Measurements from ENCODE around the gene KIT. TPM values are rescaled to one million over a fixed set of nuclear protein-coding genes. Genes with fewer than 3 reads are reported as not detected.

The KIT gene
- total and polyA plus RNA-seq, 10 of the 15 experiments (the other 5 are each of a cell fraction or from before 2014, with no cell fraction given), result 0.01 to 0.03 TPM; not detected in 8

DNA sequence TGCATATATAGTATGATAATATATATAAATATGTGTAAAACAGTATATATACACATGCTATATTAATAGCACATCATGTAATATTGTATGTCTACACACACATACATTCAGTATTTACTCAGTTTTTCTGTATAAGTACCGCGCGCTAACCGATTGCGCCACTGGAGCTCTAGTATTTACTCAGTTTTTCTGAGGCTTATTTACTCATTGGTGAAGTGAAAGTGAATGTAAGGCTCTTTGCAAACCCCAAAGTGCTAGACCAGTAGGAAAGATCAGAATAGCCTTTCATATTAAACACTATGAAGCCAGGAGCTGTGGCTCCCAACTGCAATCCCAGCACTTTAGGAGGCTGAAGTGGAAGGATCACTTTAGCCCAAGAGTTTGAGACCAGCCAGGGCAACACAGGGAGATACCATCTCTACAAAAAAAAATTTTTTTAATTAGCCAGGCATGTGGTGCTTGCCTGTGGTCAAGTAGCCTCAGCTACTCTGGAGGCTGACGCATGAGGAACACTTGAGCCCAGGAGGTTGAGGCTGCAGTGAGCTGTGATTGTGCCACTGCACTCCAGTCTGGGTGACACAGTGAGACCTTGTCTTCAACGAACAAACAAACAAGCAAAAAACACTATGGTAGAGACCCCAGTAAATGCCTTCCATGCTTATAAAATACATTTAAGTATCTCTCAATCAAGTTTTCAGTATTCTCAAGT, 125.8 kb downstream of the KIT start (continued):
- TF ChIP-seq IKZF1 (conservative IDR thresholded peaks at IDR 0.05) (no peak), YY1 (IDR thresholded peaks at IDR 0.05; ENCODE audit: low read depth, low read length) (no peak), CREB1 (IDR thresholded peaks at IDR 0.05; ENCODE audit: low read depth) (no peak), BMI1 (IDR thresholded peaks at IDR 0.05; ENCODE audit: borderline replicate concordance) (no peak), LARP7 (IDR thresholded peaks at IDR 0.05) (no peak)
- TF ChIP-seq, protein P1, sequence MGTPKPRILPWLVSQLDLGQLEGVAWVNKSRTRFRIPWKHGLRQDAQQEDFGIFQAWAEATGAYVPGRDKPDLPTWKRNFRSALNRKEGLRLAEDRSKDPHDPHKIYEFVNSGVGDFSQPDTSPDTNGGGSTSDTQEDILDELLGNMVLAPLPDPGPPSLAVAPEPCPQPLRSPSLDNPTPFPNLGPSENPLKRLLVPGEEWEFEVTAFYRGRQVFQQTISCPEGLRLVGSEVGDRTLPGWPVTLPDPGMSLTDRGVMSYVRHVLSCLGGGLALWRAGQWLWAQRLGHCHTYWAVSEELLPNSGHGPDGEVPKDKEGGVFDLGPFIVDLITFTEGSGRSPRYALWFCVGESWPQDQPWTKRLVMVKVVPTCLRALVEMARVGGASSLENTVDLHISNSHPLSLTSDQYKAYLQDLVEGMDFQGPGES (IDR thresholded peaks at IDR 0.05), result no peak

GRCh38 chr4:54784161-54784671, 126.5 kb downstream of the KIT start:
- Histone ChIP-seq H3K4me3 (no peak overlapping the region), H3K27ac (ENCODE audit: control insufficient read depth, insufficient read depth) (no peak overlapping the region), H4K20me1 (ENCODE audit: control insufficient read depth, insufficient read depth) (no peaks in the 10 kb centered on the region), H3K9me3 (replicated peaks; ENCODE audit: control insufficient read depth, insufficient read depth, low read length) (no peaks in the 10 kb centered on the region), H2AFZ (ENCODE audit: control insufficient read depth, low read depth, low read length) (no peak overlapping the region), H3K4me1 (ENCODE audit: control insufficient read depth, insufficient read depth, low read length) (no peaks in the 10 kb centered on the region; the same call in 1 of the 2 replicates), H3K79me2 (ENCODE audit: control insufficient read depth, insufficient read depth, low read length) (no peaks in the 10 kb centered on the region), H3K27me3 (replicated peaks in 1 of 2; ENCODE audit: control insufficient read depth in 2 of 2, insufficient read depth in 2 of 2, low read length in 1 of 2) (no peaks in the 10 kb centered on the region), H3K4me2 (ENCODE audit: control insufficient read depth, insufficient read depth) (no peak overlapping the region), H3K9ac (ENCODE audit: control insufficient read depth, insufficient read depth, low read length) (no peak overlapping the region), H3K36me3 (ENCODE audit: control insufficient read depth in 2 of 2, insufficient read depth in 2 of 2, low read length in 1 of 2) (no peaks in the 10 kb centered on the region)
- ChIA-PET CTCF (no interaction called here), RAD21 (ENCODE audit: unreplicated experiment) (no interaction called here), POLR2A (no interaction called here), SMC1A (ENCODE audit: uncharacterized antibody, unreplicated experiment) (no interaction called here)
- FAIRE-seq, result no peak
- in situ Hi-C loops (cut with MboI) (no loop called here), intact Hi-C loops (cut with micrococcal nuclease; ENCODE audit: unreplicated experiment) (no loop called here)
- no TSS peak for BruUV-seq (replicated peaks)
- no peak for DNase-seq (ENCODE audit: low read depth, low spot score)
- 41% methylated on average over 14 of the region's 14 CpGs for WGBS (ENCODE audit: insufficient coverage, insufficient replicate concordance, low lambda C conversion rate, missing lambda C conversion rate)
- ATAC-seq, result no peak
- TF ChIP-seq USF1 (IDR thresholded peaks at IDR 0.05; ENCODE audit: borderline replicate concordance, extremely low read length, insufficient read depth, low read depth, low read length), result peak; percentile 32
- TF ChIP-seq RCOR1 (conservative IDR thresholded peaks at IDR 0.05; ENCODE audit: low read depth, low read length), result no peak

All from GM12878 (cell line).